Activated CD4-positive, alpha-beta memory T cell treated with anti-CD3 and anti-CD28 coated beads for 36 hours (primary cell): ENCODE data around the gene STK35. TPM values are rescaled to one million over a fixed set of nuclear protein-coding genes. Genes with fewer than 3 reads are reported as not detected.

Source experiments
- CTCF ChIA-PET: fragments of 350-600 bp; sonication (Branson Sonifier 250); formaldehyde crosslinking; loops from one replicate; lab custom pipeline; 2021; ENCODE audit warnings: antibody characterized with exemption, inconsistent platforms; lab: Charles Lee
- POLR2A ChIA-PET: fragments of 350-600 bp; sonication (Branson Sonifier 250); formaldehyde crosslinking; loops from one replicate; lab custom pipeline; 2021; ENCODE audit warnings: antibody characterized with exemption; lab: Charles Lee
- DNase-seq: peaks from one replicate; pipeline ENCODE4 v3.0.0-alpha.2; 2020
- H3K27ac Mint-ChIP-seq: one replicate; pipeline ENCODE4 v1.8.0; 2021; ENCODE audit warnings: mixed read lengths
- H3K27me3 Mint-ChIP-seq: one replicate; pipeline ENCODE4 v1.8.0; 2021; ENCODE audit warnings: mixed read lengths
- H3K36me3 Mint-ChIP-seq: one replicate; pipeline ENCODE4 v1.8.0; 2021; ENCODE audit warnings: mixed read lengths
- H3K4me1 Mint-ChIP-seq: one replicate; pipeline ENCODE4 v1.8.0; 2021; ENCODE audit warnings: low read depth, mixed read lengths
- H3K4me3 Mint-ChIP-seq: one replicate; pipeline ENCODE4 v1.8.0; 2021; ENCODE audit warnings: mild to moderate bottlenecking, mixed read lengths
- H3K9me3 Mint-ChIP-seq: one replicate; pipeline ENCODE4 v1.8.0; 2021; ENCODE audit warnings: mixed read lengths
- intact Hi-C: fragments of 100-400 bp; cut with micrococcal nuclease; formaldehyde crosslinking; loops from one replicate; pipeline ENCODE4 v1.15.1; 2023
- total RNA-seq, 2 experiments: library from RNA; stranded (reverse); gene quantifications; one replicate each; pipeline ENCODE4 v1.2.3, GENCODE V29; 2021

Gene STK35
- total RNA-seq, 2 experiments from 2014 or later = 18.0 to 18.1 TPM

DNA sequence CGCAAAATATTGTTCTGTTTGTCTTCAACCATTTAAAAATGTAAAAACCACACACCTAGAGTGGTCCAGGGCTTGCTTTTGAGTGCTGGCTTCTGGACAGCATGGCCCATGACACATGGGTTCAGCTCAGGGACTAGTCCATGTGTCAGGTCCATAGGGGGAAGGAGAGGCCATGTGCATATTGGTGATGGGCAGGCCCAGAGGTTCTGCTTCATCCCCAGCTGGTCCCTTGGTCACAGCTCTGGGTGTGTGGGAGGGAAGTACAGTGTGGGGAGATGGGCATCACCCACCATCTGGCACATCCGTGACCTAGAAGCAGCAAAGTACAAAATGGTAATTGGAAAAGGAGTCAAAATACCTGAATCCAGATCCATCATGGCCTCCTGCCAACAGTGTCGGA, 50.7 kb downstream of the STK35 start:
- no peaks in the 10 kb centered on the region for H3K9me3 Mint-ChIP-seq
- H3K27me3 Mint-ChIP-seq = no peaks in the 10 kb centered on the region
- POLR2A ChIA-PET = no interaction called here
- no peak overlapping the region for H3K27ac Mint-ChIP-seq
- DNase-seq = no peak
- H3K4me3 Mint-ChIP-seq = no peak overlapping the region
- CTCF ChIA-PET = no interaction called here
- H3K36me3 Mint-ChIP-seq = peaks cover 5% of the 10 kb centered on the region
- intact Hi-C loops = no loop called here
- no peaks in the 10 kb centered on the region for H3K4me1 Mint-ChIP-seq

DNA sequence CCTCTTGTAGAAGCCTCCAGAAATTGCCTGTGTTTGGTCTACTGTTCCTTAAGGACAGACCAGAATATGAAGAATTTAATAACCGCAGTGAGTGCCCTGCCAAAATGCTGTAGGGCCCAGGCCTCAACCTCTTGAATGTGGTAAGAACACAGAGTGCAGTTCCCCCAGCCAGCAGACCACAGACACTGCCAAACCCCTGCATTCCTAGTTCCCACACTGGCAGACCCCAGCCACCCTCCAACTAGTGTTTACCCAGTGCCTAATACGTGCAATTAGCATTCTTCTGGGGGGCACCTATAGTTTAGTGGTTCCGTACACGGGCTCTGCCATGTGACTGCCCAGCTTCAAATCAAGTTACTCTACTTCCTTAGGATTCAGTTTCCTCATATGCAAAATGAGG, 51.7 kb downstream of the STK35 start:
- no peak for DNase-seq
- Mint-ChIP-seq H3K27ac (no peak overlapping the region), H3K4me1 (no peaks in the 10 kb centered on the region), H3K36me3 (peaks cover 3% of the 10 kb centered on the region), H3K27me3 (no peaks in the 10 kb centered on the region), H3K4me3 (no peak overlapping the region), H3K9me3 (no peaks in the 10 kb centered on the region)
- intact Hi-C loops = no loop called here
- CTCF ChIA-PET = no interaction called here
- POLR2A ChIA-PET = no interaction called here

DNA sequence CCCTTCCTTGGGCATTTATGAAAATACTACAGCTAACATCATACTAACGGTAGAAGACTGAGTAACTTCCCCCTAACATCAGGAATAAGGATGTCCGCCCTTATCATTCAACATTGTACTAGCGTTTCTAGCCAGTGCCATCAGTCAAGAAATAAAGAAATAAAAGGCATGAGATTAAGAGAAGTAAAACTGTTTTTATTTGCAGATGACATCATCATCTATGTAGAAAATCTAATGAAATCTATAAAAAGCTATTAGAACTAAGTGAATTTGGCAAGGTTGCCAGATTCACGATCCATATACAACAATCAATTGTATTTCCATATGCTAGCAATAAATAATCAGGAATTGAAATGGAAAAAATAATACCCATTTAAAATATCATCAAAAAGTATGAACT, 54.6 kb downstream of the STK35 start:
- intact Hi-C loops = no loop called here
- CTCF ChIA-PET = interaction anchor here (1.4 kb wide), 1 partner anchor 17 kb away, joined by 7 read pairs; no protein-coding TSS in a partner anchor
- Mint-ChIP-seq H3K4me1 (no peaks in the 10 kb centered on the region), H3K27me3 (no peaks in the 10 kb centered on the region), H3K9me3 (no peaks in the 10 kb centered on the region), H3K4me3 (no peak overlapping the region), H3K27ac (no peak overlapping the region), H3K36me3 (no peaks in the 10 kb centered on the region)
- DNase-seq = no peak
- POLR2A ChIA-PET = no interaction called here

DNA sequence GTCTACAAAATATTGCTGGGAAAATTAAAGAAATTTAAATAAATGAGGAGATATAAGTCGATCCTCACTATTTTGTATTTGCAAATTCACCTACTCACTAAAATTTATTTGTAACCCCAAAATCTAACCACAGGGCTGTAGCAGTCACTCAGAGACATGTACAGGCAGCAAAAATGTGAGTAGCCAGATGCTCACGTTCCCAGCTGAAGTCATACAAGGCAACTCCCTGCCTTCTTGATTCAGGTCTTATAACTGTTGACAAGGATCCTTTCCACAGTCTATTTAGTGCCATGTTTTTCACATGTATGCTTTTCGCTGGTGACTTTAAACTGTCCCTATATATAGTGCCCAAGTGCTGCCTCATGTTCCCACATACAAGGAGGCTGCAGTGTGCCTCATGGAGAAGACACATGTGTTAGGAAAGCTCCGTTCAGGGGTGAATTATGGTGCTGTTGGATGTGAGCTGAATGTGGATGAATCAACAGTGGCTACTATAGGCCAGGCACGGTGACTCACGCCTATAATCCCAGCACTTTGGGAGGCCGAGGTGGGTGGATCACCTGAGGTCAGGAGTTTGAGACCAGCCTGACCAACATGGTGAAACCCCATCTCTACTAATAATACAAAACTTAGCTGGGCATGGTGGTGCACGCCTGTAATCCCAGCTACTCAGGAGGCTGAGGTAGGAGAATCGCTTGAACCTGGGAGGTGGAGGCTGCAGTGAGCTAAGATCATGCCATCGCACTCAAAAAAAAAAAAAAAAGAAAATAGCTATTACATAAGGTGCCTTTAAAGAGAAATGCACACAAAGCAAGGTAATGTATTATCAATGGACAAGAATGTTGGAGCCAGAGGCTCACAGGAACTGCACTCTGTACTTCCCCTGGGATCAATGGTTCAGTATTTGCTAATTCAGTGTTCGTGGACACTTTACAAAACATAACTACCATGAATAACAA, 55.3 kb downstream of the STK35 start:
- ChIA-PET POLR2A (no interaction called here), CTCF (interaction anchor here (1.0 to 1.4 kb wide), 2 partner anchors 16 to 51 kb away, joined by 3 to 7 read pairs; no protein-coding TSS in a partner anchor)
- H3K4me3 Mint-ChIP-seq = no peak overlapping the region
- H3K9me3 Mint-ChIP-seq = no peaks in the 10 kb centered on the region
- no peak for DNase-seq
- no peaks in the 10 kb centered on the region for H3K4me1 Mint-ChIP-seq
- H3K27ac Mint-ChIP-seq = no peak overlapping the region
- no peaks in the 10 kb centered on the region for H3K27me3 Mint-ChIP-seq
- no peaks in the 10 kb centered on the region for H3K36me3 Mint-ChIP-seq
- intact Hi-C loops = no loop called here

- POLR2A ChIA-PET = no interaction called here
- H3K4me1 Mint-ChIP-seq = no peaks in the 10 kb centered on the region
- H3K9me3 Mint-ChIP-seq = no peaks in the 10 kb centered on the region
Observed at GRCh38 chr20:2162125-2162822, 60.6 kb downstream of the STK35 start.

DNA sequence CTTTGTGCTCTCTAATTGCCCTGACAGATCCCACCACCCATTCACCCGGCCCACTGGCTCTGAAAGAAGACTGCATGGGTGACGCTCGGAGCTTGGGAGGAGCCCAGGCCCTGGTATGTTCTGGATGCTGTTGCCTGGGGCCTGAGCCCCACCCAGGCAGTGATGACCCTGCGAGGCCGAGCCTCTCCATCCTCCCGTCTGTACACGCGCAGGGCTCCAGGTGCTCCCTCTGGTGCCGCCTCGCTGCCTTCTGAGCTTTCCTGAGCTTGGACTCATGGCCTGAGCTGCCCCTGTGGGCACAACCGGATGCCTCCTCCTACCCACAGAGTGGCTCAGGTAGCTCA, 61.2 kb downstream of the STK35 start:
- Mint-ChIP-seq H3K27ac (no peak overlapping the region), H3K36me3 (no peaks in the 10 kb centered on the region), H3K4me1 (no peaks in the 10 kb centered on the region), H3K27me3 (no peaks in the 10 kb centered on the region), H3K4me3 (no peak overlapping the region), H3K9me3 (no peaks in the 10 kb centered on the region)
- POLR2A ChIA-PET = no interaction called here
- intact Hi-C loops = no loop called here
- CTCF ChIA-PET = interaction anchor here (0.7 to 1.5 kb wide), 2 partner anchors 10 to 19 kb away, joined by 4 to 7 read pairs; no protein-coding TSS in a partner anchor
- DNase-seq = no peak

More at GRCh38 chr20:2162125-2162822, 60.6 kb downstream of the STK35 start:
- CTCF ChIA-PET = interaction anchor here (1.0 to 1.5 kb wide), 2 partner anchors 10 to 13 kb away, joined by 3 to 7 read pairs; no protein-coding TSS in a partner anchor
- H3K4me3 Mint-ChIP-seq = no peak overlapping the region
- H3K36me3 Mint-ChIP-seq = no peaks in the 10 kb centered on the region
- no peaks in the 10 kb centered on the region for H3K27me3 Mint-ChIP-seq
- no peak for DNase-seq
- H3K27ac Mint-ChIP-seq = no peak overlapping the region
- intact Hi-C loops = no loop called here

DNA sequence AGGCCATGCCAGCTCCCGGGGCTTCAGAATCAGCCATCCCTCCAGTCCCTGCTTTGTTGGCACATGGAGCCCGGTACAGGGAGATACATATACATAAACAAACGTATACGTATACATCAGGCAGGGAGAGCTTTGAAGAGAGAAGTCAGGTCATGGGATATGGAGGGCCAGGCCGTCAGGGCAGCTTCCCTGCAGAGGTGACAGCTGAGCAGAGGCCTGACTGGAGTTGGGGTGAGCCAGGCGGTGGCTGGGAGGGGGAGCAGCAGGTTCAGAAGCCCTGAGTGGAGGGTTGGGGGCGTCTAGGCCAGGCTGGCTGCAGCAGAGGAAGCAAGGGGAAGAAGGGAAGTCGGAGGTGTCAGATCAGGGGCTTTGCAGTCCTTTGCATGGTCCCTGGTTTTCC, 61.7 kb downstream of the STK35 start:
- H3K27me3 Mint-ChIP-seq = no peaks in the 10 kb centered on the region
- no peaks in the 10 kb centered on the region for H3K9me3 Mint-ChIP-seq
- H3K4me3 Mint-ChIP-seq = no peak overlapping the region
- no peaks in the 10 kb centered on the region for H3K4me1 Mint-ChIP-seq
- no peaks in the 10 kb centered on the region for H3K36me3 Mint-ChIP-seq
- ChIA-PET CTCF (interaction anchor here (0.7 to 1.5 kb wide), 2 partner anchors 9 to 19 kb away, joined by 4 to 7 read pairs; no protein-coding TSS in a partner anchor), POLR2A (no interaction called here)
- intact Hi-C loops = no loop called here
- H3K27ac Mint-ChIP-seq = no peak overlapping the region
- no peak for DNase-seq

DNA sequence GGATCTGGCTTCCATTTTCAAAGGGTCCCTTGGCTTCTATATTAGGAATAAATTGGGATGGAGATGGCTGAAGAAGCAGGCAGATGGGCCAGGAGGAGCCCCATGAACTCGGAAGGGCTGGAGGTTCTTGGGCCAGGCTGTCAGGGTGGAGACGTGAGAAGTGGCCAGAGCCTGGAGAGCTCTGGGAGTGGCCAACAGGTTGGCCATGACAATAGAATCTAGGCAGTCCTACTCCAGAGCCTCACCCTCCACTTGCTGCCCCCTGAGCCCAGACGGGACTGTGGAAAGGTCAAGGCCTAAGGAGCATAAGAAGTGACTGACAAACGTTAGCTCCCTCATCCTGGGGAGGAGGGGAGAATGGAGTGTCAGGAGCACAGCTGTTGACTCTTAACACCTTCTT, 62.1 kb downstream of the STK35 start:
- no peaks in the 10 kb centered on the region for H3K36me3 Mint-ChIP-seq
- DNase-seq = no peak
- ChIA-PET CTCF (no interaction called here), POLR2A (no interaction called here)
- intact Hi-C loops = no loop called here
- no peaks in the 10 kb centered on the region for H3K4me1 Mint-ChIP-seq
- no peak overlapping the region for H3K27ac Mint-ChIP-seq
- no peaks in the 10 kb centered on the region for H3K27me3 Mint-ChIP-seq
- no peak overlapping the region for H3K4me3 Mint-ChIP-seq
- no peaks in the 10 kb centered on the region for H3K9me3 Mint-ChIP-seq

DNA sequence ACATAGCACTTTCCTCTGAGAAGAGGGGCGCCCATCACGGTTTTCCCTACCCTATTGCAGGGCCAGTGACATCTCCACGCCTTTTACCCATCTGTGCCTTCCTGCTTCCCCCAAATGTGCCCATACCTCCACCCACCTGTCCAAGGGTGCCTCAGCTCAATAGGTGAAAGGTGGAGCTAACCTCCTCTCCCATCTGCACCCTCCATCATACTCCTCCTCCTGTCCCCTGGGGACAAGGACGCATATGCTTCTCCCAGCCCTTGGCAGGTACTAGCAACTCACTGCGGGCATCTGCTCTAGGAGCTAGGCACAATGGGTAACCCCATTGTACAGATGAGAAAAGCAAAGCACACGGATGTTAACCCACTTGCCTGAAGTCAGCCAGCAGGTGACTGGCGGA, 62.8 kb downstream of the STK35 start:
- Mint-ChIP-seq H3K27ac (no peak overlapping the region), H3K4me1 (no peaks in the 10 kb centered on the region), H3K27me3 (no peaks in the 10 kb centered on the region), H3K36me3 (no peaks in the 10 kb centered on the region), H3K9me3 (no peaks in the 10 kb centered on the region), H3K4me3 (no peak overlapping the region)
- CTCF ChIA-PET = no interaction called here
- POLR2A ChIA-PET = no interaction called here
- DNase-seq = no peak
- intact Hi-C loops = no loop called here

GRCh38 chr20:2164966-2165365, 63.3 kb downstream of the STK35 start:
- DNase-seq = no peak
- intact Hi-C loops = no loop called here
- Mint-ChIP-seq H3K27ac (no peak overlapping the region), H3K4me1 (no peaks in the 10 kb centered on the region), H3K36me3 (no peaks in the 10 kb centered on the region), H3K27me3 (no peaks in the 10 kb centered on the region), H3K9me3 (no peaks in the 10 kb centered on the region), H3K4me3 (no peak overlapping the region)
- POLR2A ChIA-PET = no interaction called here
- CTCF ChIA-PET = no interaction called here

- ChIA-PET CTCF (no interaction called here), POLR2A (no interaction called here)
- H3K9me3 Mint-ChIP-seq = no peaks in the 10 kb centered on the region
Observed at GRCh38 chr20:2165871-2166270, 64.2 kb downstream of the STK35 start.

DNA sequence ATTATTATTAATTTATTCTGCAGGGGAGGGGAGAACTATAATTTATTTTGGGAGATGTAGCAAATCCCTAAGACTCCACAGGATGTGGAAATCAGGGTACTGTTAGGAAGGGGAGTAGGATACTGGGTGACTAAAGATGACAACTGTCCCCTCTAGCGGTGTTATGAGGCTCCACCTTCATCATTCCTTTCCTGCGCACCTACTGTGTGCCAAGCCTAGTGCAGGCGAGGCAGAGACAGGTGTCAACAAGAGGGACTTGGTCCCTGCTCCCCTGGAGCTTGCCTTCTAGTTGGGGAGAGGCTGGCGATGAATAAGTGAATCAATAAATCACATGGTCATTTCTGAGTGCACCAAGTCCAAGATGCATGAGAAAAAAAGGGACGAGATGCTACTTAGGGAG, 65.5 kb downstream of the STK35 start:
- Mint-ChIP-seq H3K4me3 (no peak overlapping the region), H3K9me3 (no peaks in the 10 kb centered on the region), H3K36me3 (no peaks in the 10 kb centered on the region), H3K27ac (no peak overlapping the region), H3K4me1 (no peaks in the 10 kb centered on the region), H3K27me3 (peaks cover under 1% of the 10 kb centered on the region)
- intact Hi-C loops = no loop called here
- ChIA-PET CTCF (interaction anchor here (1.0 kb wide), 1 partner anchor 161 kb away, joined by 3 read pairs; no protein-coding TSS in a partner anchor), POLR2A (no interaction called here)
- no peak for DNase-seq

More at GRCh38 chr20:2165871-2166270, 64.2 kb downstream of the STK35 start:
- H3K27ac Mint-ChIP-seq = no peak overlapping the region
- no peaks in the 10 kb centered on the region for H3K4me1 Mint-ChIP-seq
- H3K4me3 Mint-ChIP-seq = no peak overlapping the region
- no peak for DNase-seq
- no peaks in the 10 kb centered on the region for H3K27me3 Mint-ChIP-seq
- intact Hi-C loops = no loop called here
- no peaks in the 10 kb centered on the region for H3K36me3 Mint-ChIP-seq
